KOPT-K1 (cell line): ENCODE measurements around the gene TAX1BP1.
A peak's percentile ranks its signal among the peaks of the same experiment; 100 is the strongest.
"Not testable (repeated sequence)": the region's sequence is repeated elsewhere in the genome, so short reads cannot be mapped to it uniquely, and the experiment has no call there.

ENCODE experiments used
- H3K27ac ChIP-seq: fragments of 200-600 bp; sonication (generic); 2 replicates; pipeline ENCODE4 v1.5.1; 2016; ENCODE audit warnings: antibody characterized with exemption, mild to moderate bottlenecking, low read depth, low read length; ENCODE audit not compliant: poor library complexity, severe bottlenecking
- H3K36me3 ChIP-seq: fragments of 200-600 bp; sonication (generic); 2 replicates; pipeline ENCODE4 v1.5.1; 2017; ENCODE audit warnings: antibody characterized with exemption, mild to moderate bottlenecking, low read length, moderate library complexity; ENCODE audit not compliant: insufficient read depth
- H3K9me3 ChIP-seq: fragments of 200-600 bp; sonication (generic); 2 replicates; pipeline ENCODE4 v1.5.1; 2017; ENCODE audit warnings: antibody characterized with exemption, low read length, mild to moderate bottlenecking; ENCODE audit not compliant: insufficient read depth, poor library complexity, severe bottlenecking

Gene TAX1BP1

DNA sequence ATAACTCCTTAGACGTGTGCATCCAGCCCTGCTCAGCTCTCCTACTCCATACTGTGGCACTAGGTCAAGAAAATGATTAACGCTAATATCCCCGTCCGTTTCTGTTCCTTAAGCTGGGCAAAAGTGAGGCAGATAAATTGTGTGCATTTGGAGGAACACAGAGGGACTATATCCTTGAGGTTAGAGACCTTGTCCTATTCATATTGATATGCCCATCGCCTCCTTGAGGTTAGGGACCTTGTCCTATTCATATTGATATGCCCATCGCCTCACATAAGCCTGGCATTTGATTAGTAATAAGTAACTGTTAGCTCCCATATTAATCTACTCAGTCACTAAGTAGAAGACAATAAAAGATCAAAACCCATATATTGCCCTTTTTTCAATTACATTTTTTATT is 12.9 kb upstream of the TAX1BP1 start:
- H3K36me3 ChIP-seq = no peaks in the 10 kb centered on the region
- no peaks in the 10 kb centered on the region for H3K9me3 ChIP-seq
- H3K27ac ChIP-seq = no peak overlapping the region

- Histone ChIP-seq H3K36me3 (no peaks in the 10 kb centered on the region), H3K27ac (no peak overlapping the region), H3K9me3 (no peaks in the 10 kb centered on the region)
Measured at GRCh38 chr7:27730112-27730511, 9.8 kb upstream of the TAX1BP1 start.

DNA sequence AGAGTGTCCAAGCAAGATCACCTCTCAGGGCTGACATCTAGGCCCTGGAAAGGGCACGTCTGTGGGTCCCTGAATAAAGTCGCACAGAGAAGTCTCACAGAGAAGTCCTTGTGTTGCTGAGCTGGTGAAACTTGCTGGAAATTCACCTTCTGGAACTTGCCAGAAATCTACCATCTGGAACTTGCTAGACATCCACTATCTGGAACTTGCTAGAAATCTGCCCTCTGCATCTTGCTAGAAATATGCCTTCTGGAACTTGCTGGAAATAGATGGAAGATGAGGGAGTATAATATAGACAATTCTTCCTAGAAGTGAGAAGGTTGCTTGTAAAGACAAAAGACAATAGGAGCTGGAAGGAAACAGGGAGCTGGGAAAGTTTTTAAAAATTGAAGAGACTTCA is 5.4 kb upstream of the TAX1BP1 start:
- Histone ChIP-seq H3K27ac (no peak overlapping the region), H3K36me3 (no peaks in the 10 kb centered on the region), H3K9me3 (no peaks in the 10 kb centered on the region)

DNA sequence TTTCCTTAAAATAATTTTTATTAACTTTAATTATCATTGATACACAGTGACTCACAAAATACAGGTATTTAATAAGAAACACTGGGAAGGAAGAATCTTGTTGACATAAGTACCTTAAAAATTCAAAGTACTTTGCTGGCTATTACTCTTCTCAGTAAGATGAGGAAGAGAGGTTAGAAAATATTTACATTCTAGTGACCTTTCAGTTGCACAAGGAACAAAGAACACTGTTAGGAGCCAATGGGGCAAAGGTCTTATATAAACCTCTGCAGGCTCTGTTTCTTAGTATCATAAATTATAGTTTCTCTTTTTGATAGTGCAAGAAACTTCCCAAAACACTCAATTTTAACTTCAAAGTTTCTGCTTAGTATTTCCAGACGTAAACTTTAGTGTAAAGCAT is 4.8 kb upstream of the TAX1BP1 start:
- no peaks in the 10 kb centered on the region for H3K36me3 ChIP-seq
- H3K27ac ChIP-seq = no peak overlapping the region
- no peaks in the 10 kb centered on the region for H3K9me3 ChIP-seq

DNA sequence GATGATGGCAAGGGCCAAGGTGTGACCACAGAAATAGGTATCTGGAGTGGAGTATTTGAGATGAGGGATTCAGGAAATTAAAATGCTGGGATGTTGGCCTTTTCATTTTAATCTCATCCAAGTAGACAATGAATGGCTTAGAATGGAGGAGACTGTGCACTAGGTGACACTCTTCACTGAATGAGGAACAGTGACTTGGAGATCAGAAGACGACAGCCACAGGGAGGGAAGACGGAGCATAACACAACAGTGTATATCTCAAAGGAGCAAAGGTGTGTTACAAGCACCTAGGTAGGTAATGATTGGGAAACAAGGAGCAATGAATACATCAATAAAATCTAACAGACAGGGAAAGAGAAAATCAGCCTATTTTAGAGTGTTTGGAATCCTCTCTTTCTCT is 4.1 kb upstream of the TAX1BP1 start:
- Histone ChIP-seq H3K27ac (no peak overlapping the region), H3K9me3 (no peaks in the 10 kb centered on the region), H3K36me3 (no peaks in the 10 kb centered on the region)

DNA sequence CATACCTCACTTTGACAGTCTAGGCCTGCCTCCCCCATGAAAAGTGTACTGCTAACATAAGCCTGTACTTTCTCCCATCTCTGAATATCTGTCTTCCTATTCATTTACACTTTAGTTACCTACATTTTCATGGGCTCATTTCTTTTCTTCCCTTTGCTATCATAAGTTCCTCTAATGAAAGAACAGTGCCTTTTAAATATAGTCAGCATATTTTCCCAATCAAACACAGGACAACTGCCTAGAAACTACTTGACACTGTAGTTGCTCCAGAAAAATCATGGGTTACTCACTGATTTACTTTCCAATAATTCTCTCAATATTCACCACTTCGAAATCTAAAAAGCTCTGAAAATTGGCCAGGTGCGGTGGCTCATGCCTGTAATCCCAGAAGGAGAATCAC is 2.8 kb upstream of the TAX1BP1 start:
- Histone ChIP-seq H3K27ac (no peak overlapping the region), H3K36me3 (no peaks in the 10 kb centered on the region), H3K9me3 (no peaks in the 10 kb centered on the region)

DNA sequence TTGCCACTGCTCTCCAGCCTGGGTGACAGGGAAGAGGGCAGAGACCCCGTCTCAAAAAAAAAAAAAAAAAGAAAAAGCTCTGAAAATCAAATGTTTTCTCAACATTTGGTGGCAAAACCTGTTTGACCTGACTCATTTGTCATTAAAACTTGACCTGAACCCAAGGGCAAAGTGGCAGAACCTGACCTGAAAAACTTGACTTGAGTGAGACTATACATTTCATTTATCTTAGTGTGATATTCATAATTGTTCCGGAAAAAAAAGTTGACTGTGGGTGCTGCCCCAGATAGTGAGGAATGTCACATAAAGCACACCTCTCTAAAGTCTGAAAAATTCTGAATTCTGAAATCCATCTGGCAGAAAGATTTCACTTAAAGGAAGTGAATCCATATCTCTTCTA is 2.3 kb upstream of the TAX1BP1 start:
- no peaks in the 10 kb centered on the region for H3K36me3 ChIP-seq
- no peak overlapping the region for H3K27ac ChIP-seq
- no peaks in the 10 kb centered on the region for H3K9me3 ChIP-seq

DNA sequence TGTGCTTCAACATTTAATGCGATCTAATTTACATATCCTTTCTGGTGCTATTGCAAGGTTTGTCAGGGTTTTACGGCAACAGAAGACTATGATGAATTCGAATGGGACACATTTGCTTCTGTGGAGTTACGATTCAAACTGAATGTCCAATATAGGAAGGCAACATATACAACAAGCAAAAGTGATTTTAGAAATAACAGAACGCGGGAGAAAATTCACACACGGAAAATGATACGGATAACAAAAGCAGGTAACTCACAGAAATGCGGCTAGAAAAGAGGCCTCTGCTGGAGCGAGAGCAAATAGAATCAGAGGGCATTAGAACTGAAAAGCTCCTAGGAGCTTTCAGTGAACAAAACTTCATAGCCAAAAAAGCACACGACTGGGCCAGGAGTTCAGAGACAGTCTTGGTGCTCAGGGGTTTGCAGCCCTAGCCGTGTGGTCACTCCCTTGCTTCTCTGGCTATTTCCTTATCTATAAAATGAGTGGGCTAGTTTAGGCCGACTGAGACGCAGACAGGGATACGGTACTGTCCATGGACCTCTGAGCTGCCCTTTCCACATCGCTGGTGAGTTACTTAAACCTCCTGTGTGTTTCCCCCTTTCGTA is 557 bp upstream of the TAX1BP1 start:
- Histone ChIP-seq H3K27ac (peak overlapping the region; percentile 74), H3K36me3 (no peaks in the 10 kb centered on the region), H3K9me3 (no peaks in the 10 kb centered on the region)

DNA sequence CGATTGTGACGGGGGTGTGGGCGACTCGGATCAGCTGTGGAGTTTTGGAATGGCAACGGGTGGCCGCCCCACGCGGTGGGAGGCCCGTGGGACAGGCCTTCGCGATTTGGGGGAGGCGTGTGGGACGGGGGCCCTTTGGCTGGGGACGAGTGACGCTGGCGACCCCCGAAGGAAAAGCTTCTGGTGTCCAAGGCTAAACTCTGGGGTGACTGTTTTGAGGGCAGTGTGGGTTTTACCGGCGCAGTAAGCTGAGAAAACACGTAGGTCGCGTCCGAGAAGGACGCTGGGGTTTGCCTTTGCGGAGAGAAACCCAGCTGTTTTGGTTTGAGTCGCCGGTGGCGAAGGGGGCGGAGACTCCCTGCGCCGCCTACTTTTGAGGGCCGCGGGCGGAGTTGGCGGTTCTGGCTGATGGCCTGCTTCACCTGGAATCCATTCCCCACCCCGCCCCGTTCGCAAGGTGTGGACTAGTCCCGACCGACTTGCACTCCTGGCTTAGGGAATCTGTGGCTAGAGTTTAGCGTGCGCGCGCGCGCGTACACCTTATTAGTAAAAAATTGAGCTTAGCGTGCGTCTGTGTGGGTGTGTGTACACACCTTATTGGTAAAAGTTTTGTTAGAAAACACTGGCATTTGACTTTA is 606 bp downstream of the TAX1BP1 start:
- Histone ChIP-seq H3K36me3 (no peaks in the 10 kb centered on the region), H3K9me3 (no peaks in the 10 kb centered on the region), H3K27ac (peak overlapping the region; percentile 74)

GRCh38 chr7:27742091-27742710 is 2.2 kb downstream of the TAX1BP1 start:
- not testable (repeated sequence) for H3K36me3 ChIP-seq, H3K27ac ChIP-seq, H3K9me3 ChIP-seq

DNA sequence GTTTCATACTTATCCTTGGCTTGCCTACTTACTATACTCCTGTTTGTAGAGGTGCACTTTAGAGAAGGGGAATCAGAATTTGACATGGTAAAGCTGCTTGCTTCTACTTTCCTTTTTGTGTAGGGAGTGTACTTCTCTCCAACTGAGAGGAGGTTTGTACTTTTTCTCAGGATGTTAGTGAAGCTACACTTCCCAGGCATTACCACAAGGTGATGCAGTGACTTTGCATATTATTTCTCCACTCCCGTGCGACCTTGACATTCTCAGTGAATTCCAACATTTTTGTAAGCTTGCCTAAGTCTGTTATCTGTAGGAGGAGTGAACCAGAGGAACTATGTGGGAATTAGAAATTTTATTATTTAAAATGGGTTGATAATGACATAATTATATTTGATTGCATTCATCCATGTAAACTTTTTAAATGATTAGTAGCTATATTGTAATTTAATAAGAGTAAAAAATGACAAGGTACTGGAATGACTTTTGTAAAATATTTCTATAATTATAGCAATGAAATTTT is 5.2 kb downstream of the TAX1BP1 start:
- no peak overlapping the region for H3K27ac ChIP-seq
- peaks cover 18% of the 10 kb centered on the region for H3K36me3 ChIP-seq
- H3K9me3 ChIP-seq = no peaks in the 10 kb centered on the region

GRCh38 chr7:27746486-27746885 is 6.5 kb downstream of the TAX1BP1 start:
- H3K36me3 ChIP-seq = peaks cover 31% of the 10 kb centered on the region
- H3K27ac ChIP-seq = no peak overlapping the region
- no peaks in the 10 kb centered on the region for H3K9me3 ChIP-seq

- Histone ChIP-seq H3K27ac (no peak overlapping the region), H3K36me3 (peaks cover 36% of the 10 kb centered on the region), H3K9me3 (no peaks in the 10 kb centered on the region)
Measured at GRCh38 chr7:27746978-27747377, 7.0 kb downstream of the TAX1BP1 start.

DNA sequence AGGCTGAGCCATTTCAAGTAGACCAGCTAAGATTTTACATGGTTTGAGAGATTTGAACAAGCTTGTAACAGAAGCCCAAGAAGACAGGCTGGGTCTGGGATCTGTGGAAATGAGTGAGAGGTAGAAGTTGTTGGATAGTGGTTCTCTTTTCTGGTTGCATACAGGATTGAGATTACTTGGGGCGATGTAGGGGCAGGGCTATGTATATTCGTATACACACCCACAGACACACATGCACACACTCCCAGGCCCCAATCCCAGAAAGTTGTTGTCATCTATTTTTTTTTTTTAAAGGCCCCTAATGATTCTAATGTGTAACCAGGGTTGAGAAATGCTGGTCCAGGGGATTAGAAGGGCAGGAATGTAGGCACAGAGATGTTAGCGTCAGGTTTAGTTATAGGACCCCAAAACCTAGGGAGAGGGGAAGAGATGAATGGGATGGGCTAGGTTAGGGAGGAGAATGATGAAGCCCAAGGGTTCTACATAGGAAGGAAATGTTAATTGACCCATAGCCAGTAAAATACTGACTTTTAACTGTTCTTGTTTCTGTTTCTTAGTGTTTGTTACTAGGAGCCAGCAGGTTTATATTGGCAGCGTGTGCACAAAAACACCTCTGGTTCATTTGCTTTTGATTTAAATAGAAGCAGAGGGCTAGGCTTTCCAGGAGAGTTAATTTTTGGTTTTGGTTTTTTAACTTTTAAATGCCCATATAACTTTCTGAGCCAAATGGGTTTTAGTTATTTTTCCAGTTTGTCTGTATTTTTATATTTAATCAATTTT is 7.8 kb downstream of the TAX1BP1 start:
- no peaks in the 10 kb centered on the region for H3K9me3 ChIP-seq
- H3K27ac ChIP-seq = no peak overlapping the region
- H3K36me3 ChIP-seq = peaks cover 41% of the 10 kb centered on the region

- peaks cover 41% of the 10 kb centered on the region for H3K36me3 ChIP-seq
- no peaks in the 10 kb centered on the region for H3K9me3 ChIP-seq
- no peak overlapping the region for H3K27ac ChIP-seq
Measured at GRCh38 chr7:27750316-27750715, 10.4 kb downstream of the TAX1BP1 start.
